Neural progenitor cell (in vitro differentiated cells): Measurements from ENCODE around the gene HDAC11.

Source experiments
- CTCF ChIP-seq: fragments of 200-600 bp; sonication (generic); IDR thresholded peaks from 2 replicates; pipeline ENCODE4 v1.5.1; 2017; ENCODE audit warnings: antibody characterized with exemption, mild to moderate bottlenecking
- EZH2 ChIP-seq: fragments of 200-600 bp; sonication (generic); IDR thresholded peaks from 2 replicates; pipeline ENCODE4 v1.6.1; 2017; ENCODE audit warnings: antibody characterized with exemption, mild to moderate bottlenecking, moderate library complexity
- EZH2phosphoT487 ChIP-seq: fragments of 200-600 bp; sonication (generic); IDR thresholded peaks from 2 replicates; pipeline ENCODE4 v1.6.1; 2017; ENCODE audit warnings: antibody characterized with exemption

GRCh38 chr3:13524979-13525669 is 45.0 kb downstream of the HDAC11 start:
- TF ChIP-seq CTCF: no peak
- no peak for TF ChIP-seq EZH2
- no peak for TF ChIP-seq EZH2phosphoT487
